ENCODE results near the gene ANKS6. TPM values are rescaled to one million over a fixed set of nuclear protein-coding genes. Genes with fewer than 3 reads are reported as not detected.

Gene ANKS6
- total and polyA plus RNA-seq, 2 of the 4 experiments (the other 2 are of a cell fraction) = 9.0 to 23.6 TPM

- in situ Hi-C loops (cut with MboI; ENCODE audit: low sequenced_read_pairs) = no loop called here
- H2AK9ac ChIP-seq (replicated peaks; ENCODE audit: low read depth, low read length, poor library complexity) = no peak overlapping the region
- CTCF ChIA-PET = no interaction called here
Observed at GRCh38 chr9:98767915-98768314, 28.4 kb downstream of the ANKS6 start.

More at GRCh38 chr9:98767915-98768314, 28.4 kb downstream of the ANKS6 start:
- Histone ChIP-seq H3K9me3 (ENCODE audit: control insufficient read depth, insufficient read depth, low read length) (no peaks in the 10 kb centered on the region), H2BK5ac (ENCODE audit: low read depth, low read length, poor library complexity, severe bottlenecking) (no peak overlapping the region), H3K18ac (ENCODE audit: low read depth, low read length) (no peak overlapping the region), H3K4me3 (ENCODE audit: insufficient read depth, low read depth, low read length) (no peak overlapping the region), H3K27ac (ENCODE audit: insufficient read depth, low read length) (no peak overlapping the region), H3K14ac (replicated peaks; ENCODE audit: low read depth, low read length) (no peak overlapping the region), H4K5ac (ENCODE audit: low read depth, low read length) (no peak overlapping the region), H4K91ac (ENCODE audit: insufficient read depth, low read depth, low read length) (no peak overlapping the region), H2BK15ac (ENCODE audit: low read depth, low read length) (no peak overlapping the region), H3K4me1 (ENCODE audit: control insufficient read depth, insufficient read depth, low read length) (no peaks in the 10 kb centered on the region), H3K27me3 (ENCODE audit: control insufficient read depth, insufficient read depth, low read length) (no peaks in the 10 kb centered on the region), H3K9ac (ENCODE audit: low read depth, low read length) (no peak overlapping the region), H4K20me1 (ENCODE audit: insufficient read depth, low read length) (no peaks in the 10 kb centered on the region), H3K23ac (ENCODE audit: low read depth, low read length) (no peak overlapping the region), H3K56ac (ENCODE audit: extremely low read depth, insufficient read depth, low read length) (no peak overlapping the region), H3K79me1 (ENCODE audit: low read depth in 1 of 2, low read length in 2 of 2) (no peaks in the 10 kb centered on the region), H2AK5ac (ENCODE audit: low read depth, low read length) (no peak overlapping the region), H2BK120ac (ENCODE audit: low read depth, low read length) (no peak overlapping the region), H3K9me1 (ENCODE audit: insufficient read depth, low read length) (no peaks in the 10 kb centered on the region), H3K4ac (ENCODE audit: low read depth, low read length) (no peak overlapping the region), H3K4me2 (ENCODE audit: low read depth, low read length) (no peak overlapping the region), H3K36me3 (ENCODE audit: control insufficient read depth, insufficient read depth, low read length) (peaks cover 48% of the 10 kb centered on the region), H2BK20ac (ENCODE audit: low read depth, low read length) (no peak overlapping the region), H2AFZ (replicated peaks; ENCODE audit: low read length, poor library complexity) (no peak overlapping the region), H4K8ac (ENCODE audit: low read depth in 2 of 2, low read length in 2 of 2) (no peak overlapping the region)
- POLR2A ChIA-PET (ENCODE audit: unreplicated experiment) = no interaction called here
- intact Hi-C loops (cut with micrococcal nuclease) (no loop called here), dilution Hi-C loops (cut with HindIII; ENCODE audit: low sequenced_read_pairs, unreplicated experiment) (no loop called here)
- TF ChIP-seq SMC3 (IDR thresholded peaks at IDR 0.05; ENCODE audit: low read depth, low read length) (no peak), RAD21 (IDR thresholded peaks at IDR 0.05; ENCODE audit: low read length) (no peak), MXI1 (IDR thresholded peaks at IDR 0.05; ENCODE audit: borderline replicate concordance, low read depth, low read length) (no peak), BHLHE40 (IDR thresholded peaks at IDR 0.05; ENCODE audit: low read depth, low read length) (no peak), FOS (IDR thresholded peaks at IDR 0.05; ENCODE audit: low read depth, low read length) (no peak), MAFK (IDR thresholded peaks at IDR 0.05; ENCODE audit: low read depth, low read length) (no peak), RFX5 (IDR thresholded peaks at IDR 0.05; ENCODE audit: low read depth, low read length) (no peak), CHD1 (IDR thresholded peaks at IDR 0.05; ENCODE audit: low read depth, low read length) (no peak), POLR2A (IDR thresholded peaks at IDR 0.05; ENCODE audit: low read depth, low read length) (no peak), NFE2L2 (IDR thresholded peaks at IDR 0.05; ENCODE audit: low read depth, low read length) (no peak), MAZ (IDR thresholded peaks at IDR 0.05; ENCODE audit: borderline replicate concordance, low read depth, low read length) (no peak), RCOR1 (IDR thresholded peaks at IDR 0.05; ENCODE audit: insufficient replicate concordance, low read length) (no peak), CEBPB (IDR thresholded peaks at IDR 0.05; ENCODE audit: low read depth, low read length) (no peak)
- TF ChIP-seq, protein P1, sequence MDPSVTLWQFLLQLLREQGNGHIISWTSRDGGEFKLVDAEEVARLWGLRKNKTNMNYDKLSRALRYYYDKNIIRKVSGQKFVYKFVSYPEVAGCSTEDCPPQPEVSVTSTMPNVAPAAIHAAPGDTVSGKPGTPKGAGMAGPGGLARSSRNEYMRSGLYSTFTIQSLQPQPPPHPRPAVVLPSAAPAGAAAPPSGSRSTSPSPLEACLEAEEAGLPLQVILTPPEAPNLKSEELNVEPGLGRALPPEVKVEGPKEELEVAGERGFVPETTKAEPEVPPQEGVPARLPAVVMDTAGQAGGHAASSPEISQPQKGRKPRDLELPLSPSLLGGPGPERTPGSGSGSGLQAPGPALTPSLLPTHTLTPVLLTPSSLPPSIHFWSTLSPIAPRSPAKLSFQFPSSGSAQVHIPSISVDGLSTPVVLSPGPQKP (IDR thresholded peaks at IDR 0.05; ENCODE audit: borderline replicate concordance, low read depth, low read length) = no peak
- TF ChIP-seq, protein P2, sequence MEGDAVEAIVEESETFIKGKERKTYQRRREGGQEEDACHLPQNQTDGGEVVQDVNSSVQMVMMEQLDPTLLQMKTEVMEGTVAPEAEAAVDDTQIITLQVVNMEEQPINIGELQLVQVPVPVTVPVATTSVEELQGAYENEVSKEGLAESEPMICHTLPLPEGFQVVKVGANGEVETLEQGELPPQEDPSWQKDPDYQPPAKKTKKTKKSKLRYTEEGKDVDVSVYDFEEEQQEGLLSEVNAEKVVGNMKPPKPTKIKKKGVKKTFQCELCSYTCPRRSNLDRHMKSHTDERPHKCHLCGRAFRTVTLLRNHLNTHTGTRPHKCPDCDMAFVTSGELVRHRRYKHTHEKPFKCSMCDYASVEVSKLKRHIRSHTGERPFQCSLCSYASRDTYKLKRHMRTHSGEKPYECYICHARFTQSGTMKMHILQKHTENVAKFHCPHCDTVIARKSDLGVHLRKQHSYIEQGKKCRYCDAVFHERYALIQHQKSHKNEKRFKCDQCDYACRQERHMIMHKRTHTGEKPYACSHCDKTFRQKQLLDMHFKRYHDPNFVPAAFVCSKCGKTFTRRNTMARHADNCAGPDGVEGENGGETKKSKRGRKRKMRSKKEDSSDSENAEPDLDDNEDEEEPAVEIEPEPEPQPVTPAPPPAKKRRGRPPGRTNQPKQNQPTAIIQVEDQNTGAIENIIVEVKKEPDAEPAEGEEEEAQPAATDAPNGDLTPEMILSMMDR (conservative IDR thresholded peaks at IDR 0.05; ENCODE audit: low read depth, low read length) = no peak
- TF ChIP-seq, protein P3, sequence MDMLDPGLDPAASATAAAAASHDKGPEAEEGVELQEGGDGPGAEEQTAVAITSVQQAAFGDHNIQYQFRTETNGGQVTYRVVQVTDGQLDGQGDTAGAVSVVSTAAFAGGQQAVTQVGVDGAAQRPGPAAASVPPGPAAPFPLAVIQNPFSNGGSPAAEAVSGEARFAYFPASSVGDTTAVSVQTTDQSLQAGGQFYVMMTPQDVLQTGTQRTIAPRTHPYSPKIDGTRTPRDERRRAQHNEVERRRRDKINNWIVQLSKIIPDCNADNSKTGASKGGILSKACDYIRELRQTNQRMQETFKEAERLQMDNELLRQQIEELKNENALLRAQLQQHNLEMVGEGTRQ (IDR thresholded peaks at IDR 0.05; ENCODE audit: low read depth, low read length) = no peak
- 89% methylated on average over 5 of the region's 7 CpGs; no CpG with 5 or more reads in 1 of the 2 experiments for WGBS, 2 experiments (ENCODE audit: extremely low coverage in 2 of 2, insufficient read length in 1 of 2)
- BruUV-seq (replicated peaks) = no TSS peak
- no peak for ATAC-seq (ENCODE audit: low read depth)
- DNase-seq = no peak

All from IMR-90 (cell line).